Sciatic nerve (tissue), 2 donors: ENCODE data around the gene NCKAP1. TPM values are rescaled to one million over a fixed set of nuclear protein-coding genes. Genes with fewer than 3 reads are reported as not detected.
A peak's percentile ranks its signal among the peaks of the same experiment; 100 is the strongest.
"Not testable (repeated sequence)": the region's sequence is repeated elsewhere in the genome, so short reads cannot be mapped to it uniquely, and the experiment has no call there.

Source experiments
- ATAC-seq: fragments of 200-7000 bp; cut with Tn5 transposase; one replicate; pipeline ENCODE4 v1.9.1; 2020; ENCODE audit warnings: mild to moderate bottlenecking, moderate library complexity
- DNase-seq: peaks from one replicate; pipeline ENCODE4 v3.0.0-alpha.2; 2020; ENCODE audit warnings: low spot score
- intact Hi-C: fragments of 100-400 bp; cut with DNase I; formaldehyde crosslinking; loops from one replicate; pipeline ENCODE4 v1.14.2; 2022
- total RNA-seq: library from RNA; stranded (reverse); fragmentation: NEBNext Ultra II Directional; extraction: Animal tissue kit (Norgen Biotek cat#: 25700); gene quantifications from one replicate; pipeline ENCODE4 v1.2.1, GENCODE V29; 2021
- donor health status: DM: no; HTN: no; CAD: no.
- donor health status: DM: no; HTN: no; CAD: no.

Gene NCKAP1
- total RNA-seq, 1 donor from 2014 or later, result 150 TPM

GRCh38 chr2:183037553-183038340, 510 bp downstream of the NCKAP1 start:
- intact Hi-C loops, result no loop called here
- DNase-seq (peak; percentile 71), ATAC-seq (peak; percentile 44)

- peak; percentile 33 for ATAC-seq
- DNase-seq, result no peak
- intact Hi-C loops, result no loop called here
Measured at GRCh38 chr2:183037074-183037552, 1.1 kb downstream of the NCKAP1 start.

GRCh38 chr2:183035954-183036669, 2.1 kb downstream of the NCKAP1 start:
- ATAC-seq (no peak), DNase-seq (no peak)
- intact Hi-C loops, result no loop called here

GRCh38 chr2:183035298-183035953, 2.8 kb downstream of the NCKAP1 start:
- intact Hi-C loops, result no loop called here
- DNase-seq, result no peak
- ATAC-seq, result no peak

GRCh38 chr2:183034806-183035205, 3.5 kb downstream of the NCKAP1 start:
- no peak for DNase-seq
- intact Hi-C loops, result no loop called here
- ATAC-seq, result no peak

GRCh38 chr2:183033951-183034350, 4.3 kb downstream of the NCKAP1 start:
- no peak for DNase-seq
- ATAC-seq, result no peak
- intact Hi-C loops, result no loop called here

- DNase-seq (no peak), ATAC-seq (no peak)
- intact Hi-C loops, result no loop called here
Measured at GRCh38 chr2:183031911-183032794, 6.1 kb downstream of the NCKAP1 start.

- no peak for DNase-seq
- intact Hi-C loops, result no loop called here
Measured at GRCh38 chr2:183029219-183029618, 9.0 kb downstream of the NCKAP1 start.

GRCh38 chr2:183028108-183028507, 10.1 kb downstream of the NCKAP1 start:
- no peak for DNase-seq
- ATAC-seq, result no peak
- intact Hi-C loops, result no loop called here

More at GRCh38 chr2:183029219-183029618, 9.0 kb downstream of the NCKAP1 start:
- ATAC-seq, result no peak

- ATAC-seq (no peak), DNase-seq (no peak)
- intact Hi-C loops, result no loop called here
Measured at GRCh38 chr2:183027443-183027842, 10.8 kb downstream of the NCKAP1 start.

- intact Hi-C loops, result no loop called here
- DNase-seq (no peak), ATAC-seq (no peak)
Measured at GRCh38 chr2:183026424-183026823, 11.8 kb downstream of the NCKAP1 start.

- intact Hi-C loops, result no loop called here
- no peak for DNase-seq
- no peak for ATAC-seq
Measured at GRCh38 chr2:183025993-183026392, 12.3 kb downstream of the NCKAP1 start.

- DNase-seq, result no peak
- no peak for ATAC-seq
- intact Hi-C loops, result no loop called here
Measured at GRCh38 chr2:183024339-183025095, 13.7 kb downstream of the NCKAP1 start.

GRCh38 chr2:183022711-183023110, 15.5 kb downstream of the NCKAP1 start:
- DNase-seq, result no peak
- ATAC-seq, result no peak
- intact Hi-C loops, result no loop called here

- ATAC-seq (no peak), DNase-seq (no peak)
- intact Hi-C loops, result no loop called here
Measured at GRCh38 chr2:183021613-183022012, 16.6 kb downstream of the NCKAP1 start.

- DNase-seq (no peak), ATAC-seq (no peak)
- intact Hi-C loops, result no loop called here
Measured at GRCh38 chr2:183019718-183020442, 18.4 kb downstream of the NCKAP1 start.

GRCh38 chr2:183017845-183018244, 20.4 kb downstream of the NCKAP1 start:
- intact Hi-C loops, DNase-seq, ATAC-seq: not testable (repeated sequence)
